Spinal cord (tissue), 10 donors: ENCODE measurements around the gene BLVRA. TPM values are rescaled to one million over a fixed set of nuclear protein-coding genes. Genes with fewer than 3 reads are reported as not detected.
A peak's percentile ranks its signal among the peaks of the same experiment; 100 is the strongest.
"Not testable (repeated sequence)": the region's sequence is repeated elsewhere in the genome, so short reads cannot be mapped to it uniquely, and the experiment has no call there.

Experiments used
- DNase-seq, 6 donors: peaks; one replicate each; pipeline versions ENCODE4 v3.0.0 to v3.0.0-alpha.2; 2013 to 2015; ENCODE audit warnings: low spot score in 6 of 6, low read depth in 4 of 6
- H3K27ac ChIP-seq: one replicate; pipeline ENCODE4 v1.5.1; 2013; ENCODE audit warnings: low read depth, low read length, control low read depth
- H3K27me3 ChIP-seq: one replicate; pipeline ENCODE4 v1.6.1; 2013; ENCODE audit warnings: low read length; ENCODE audit not compliant: control insufficient read depth, insufficient read depth
- H3K36me3 ChIP-seq: one replicate; pipeline ENCODE4 v1.6.1; 2013; ENCODE audit warnings: low read length; ENCODE audit not compliant: control insufficient read depth, insufficient read depth
- H3K4me1 ChIP-seq: one replicate; pipeline ENCODE4 v1.6.1; 2013; ENCODE audit warnings: low read length; ENCODE audit not compliant: control insufficient read depth, insufficient read depth
- H3K4me3 ChIP-seq: one replicate; pipeline ENCODE4 v1.5.1; 2013; ENCODE audit warnings: low read depth, low read length, control low read depth
- H3K9me3 ChIP-seq: one replicate; pipeline ENCODE4 v1.6.1; 2013; ENCODE audit warnings: low read length; ENCODE audit not compliant: control insufficient read depth, insufficient read depth
- WGBS: methylation state at CpG from one replicate; pipeline ENCODE4 v1.1.5; 2013; ENCODE audit warnings: missing lambda C conversion rate; ENCODE audit not compliant: insufficient coverage; 5-methylcytosine and 5-hydroxymethylcytosine counted together
- polyA plus RNA-seq, 2 donors: library from polyadenylated mRNA; unstranded; fragments of 120-200 nt; gene quantifications; one replicate each; pipeline ENCODE4 v1.2.1, GENCODE V29; 2013; ENCODE audit not compliant: insufficient read length in 2 of 2
- total RNA-seq, 2 donors: library from RNA; depleted of rRNA in 1 of 2; stranded (reverse); fragments of 120-200 nt in 1 of 2; fragments of >200 nt in 1 of 2; gene quantifications; one replicate each; pipeline versions ENCODE4 v1.2.3 to v1.2.4, GENCODE V29; 2013 to 2014
- donor health status: healthy.

BLVRA gene
- total and polyA plus RNA-seq, 4 donors = 22.6 to 48.9 (median 42.9) TPM

- WGBS = 83% methylated on average over 5 of the region's 6 CpGs
- Histone ChIP-seq H3K36me3 (no peaks in the 10 kb centered on the region), H3K4me3 (no peak overlapping the region), H3K9me3 (no peaks in the 10 kb centered on the region), H3K27ac (no peak overlapping the region), H3K27me3 (no peaks in the 10 kb centered on the region), H3K4me1 (no peaks in the 10 kb centered on the region)
- DNase-seq = no peak
Observed at GRCh38 chr7:43823941-43824340, 65.5 kb downstream of the BLVRA start.

GRCh38 chr7:43824513-43824912, 66.0 kb downstream of the BLVRA start:
- WGBS = 81% methylated on average over 4 of the region's 12 CpGs
- DNase-seq, H3K27me3 ChIP-seq, H3K36me3 ChIP-seq, H3K27ac ChIP-seq, H3K4me1 ChIP-seq, H3K4me3 ChIP-seq, H3K9me3 ChIP-seq: not testable (repeated sequence)

- Histone ChIP-seq H3K4me1 (no peaks in the 10 kb centered on the region), H3K4me3 (no peak overlapping the region), H3K36me3 (no peaks in the 10 kb centered on the region), H3K9me3 (no peaks in the 10 kb centered on the region), H3K27ac (no peak overlapping the region), H3K27me3 (no peaks in the 10 kb centered on the region)
- WGBS = no CpG with 5 or more reads among the region's 1 CpG
- DNase-seq = peak in 1 of 6 donors; percentile 37
Observed at GRCh38 chr7:43824963-43825362, 66.5 kb downstream of the BLVRA start.

- Histone ChIP-seq H3K4me3 (no peak overlapping the region), H3K36me3 (no peaks in the 10 kb centered on the region), H3K4me1 (no peaks in the 10 kb centered on the region), H3K27me3 (no peaks in the 10 kb centered on the region), H3K9me3 (no peaks in the 10 kb centered on the region), H3K27ac (no peak overlapping the region)
- DNase-seq = no peak
- 100% methylated on average over 2 of the region's 5 CpGs for WGBS
Observed at GRCh38 chr7:43825391-43825808, 66.9 kb downstream of the BLVRA start.

GRCh38 chr7:43830917-43831316, 72.4 kb downstream of the BLVRA start:
- not testable (repeated sequence) for H3K4me3 ChIP-seq, H3K9me3 ChIP-seq, H3K27me3 ChIP-seq, H3K27ac ChIP-seq, H3K4me1 ChIP-seq, H3K36me3 ChIP-seq, DNase-seq

GRCh38 chr7:43834463-43835251, 76.2 kb downstream of the BLVRA start:
- DNase-seq = no peak
- Histone ChIP-seq H3K4me1 (peaks cover 3% of the 10 kb centered on the region), H3K27me3 (no peaks in the 10 kb centered on the region), H3K4me3 (no peak overlapping the region), H3K27ac (no peak overlapping the region), H3K9me3 (no peaks in the 10 kb centered on the region), H3K36me3 (no peaks in the 10 kb centered on the region)
- WGBS = 88% methylated on average over 4 of the region's 8 CpGs

GRCh38 chr7:43838201-43838658, 79.8 kb downstream of the BLVRA start:
- H3K27me3 ChIP-seq = peaks cover 2% of the 10 kb centered on the region
- peaks cover 3% of the 10 kb centered on the region for H3K4me1 ChIP-seq
- no peak overlapping the region for H3K4me3 ChIP-seq
- DNase-seq = no peak
- no peaks in the 10 kb centered on the region for H3K36me3 ChIP-seq
- no peak overlapping the region for H3K27ac ChIP-seq
- no peaks in the 10 kb centered on the region for H3K9me3 ChIP-seq
- 85% methylated on average over 4 of the region's 9 CpGs for WGBS

- Histone ChIP-seq H3K27me3 (peaks cover 2% of the 10 kb centered on the region), H3K27ac (no peak overlapping the region), H3K9me3 (no peaks in the 10 kb centered on the region), H3K4me1 (peaks cover 3% of the 10 kb centered on the region), H3K4me3 (no peak overlapping the region), H3K36me3 (no peaks in the 10 kb centered on the region)
- DNase-seq = no peak
- 95% methylated on average over 3 of the region's 4 CpGs for WGBS
Observed at GRCh38 chr7:43843296-43843695, 84.8 kb downstream of the BLVRA start.

- Histone ChIP-seq H3K4me1 (peaks cover under 1% of the 10 kb centered on the region), H3K36me3 (no peaks in the 10 kb centered on the region), H3K27ac (no peak overlapping the region), H3K4me3 (no peak overlapping the region), H3K9me3 (no peaks in the 10 kb centered on the region), H3K27me3 (peaks cover 2% of the 10 kb centered on the region)
- WGBS = 100% methylated on average over 2 of the region's 2 CpGs
- no peak for DNase-seq
Observed at GRCh38 chr7:43844257-43844656, 85.8 kb downstream of the BLVRA start.

- DNase-seq = no peak
- H3K4me1 ChIP-seq = no peaks in the 10 kb centered on the region
- no CpG with 5 or more reads among the region's 2 CpGs for WGBS
Observed at GRCh38 chr7:43844662-43845061, 86.2 kb downstream of the BLVRA start.

More at GRCh38 chr7:43844662-43845061, 86.2 kb downstream of the BLVRA start:
- Histone ChIP-seq H3K36me3 (no peaks in the 10 kb centered on the region), H3K27ac (no peak overlapping the region), H3K27me3 (peaks cover 2% of the 10 kb centered on the region), H3K9me3 (no peaks in the 10 kb centered on the region), H3K4me3 (no peak overlapping the region)
